ENCODE data around the gene IL1RAPL2.
"Not testable (repeated sequence)": the region's sequence is repeated elsewhere in the genome, so short reads cannot be mapped to it uniquely, and the experiment has no call there.

GRCh38 chrX:105805655-105806054 is 1239.7 kb downstream of the IL1RAPL2 start:
- TF ChIP-seq CTCF (IDR thresholded peaks at IDR 0.05); POLR2A (IDR thresholded peaks at IDR 0.05); EP300 (IDR thresholded peaks at IDR 0.05; ENCODE audit: low read depth): not testable (repeated sequence)

Measured in transverse colon (tissue), 3 donors.